ENCODE results near the gene ARPP21.

Gene ARPP21

DNA sequence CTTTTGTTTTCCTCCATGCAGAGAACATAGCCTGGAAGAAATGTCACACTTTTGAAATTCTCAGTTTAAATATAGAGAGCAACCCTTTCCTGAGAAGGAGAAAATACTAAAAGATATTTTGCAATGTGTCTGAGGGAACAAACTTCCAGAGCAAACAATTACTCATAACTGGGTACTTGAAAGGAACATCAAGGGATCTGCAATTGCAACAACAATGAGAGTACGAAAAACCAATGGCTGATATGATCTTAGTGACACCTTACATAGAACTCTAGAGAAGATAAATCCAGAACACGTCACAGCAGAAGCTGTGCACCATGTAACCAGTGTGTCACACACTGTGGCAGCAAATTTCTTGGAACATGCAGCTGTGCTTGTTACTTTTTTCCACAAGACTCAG is 14.6 kb upstream of the ARPP21 start:
- no peak overlapping the region for H3K27ac Mint-ChIP-seq
- TF ChIP-seq CTCF (IDR thresholded peaks at IDR 0.05) = no peak
- H3K4me1 Mint-ChIP-seq = no peaks in the 10 kb centered on the region
- peaks cover 3% of the 10 kb centered on the region for H3K27me3 Mint-ChIP-seq (ENCODE audit: low read depth, poor library complexity)
- H3K36me3 Mint-ChIP-seq (ENCODE audit: low read depth) = no peaks in the 10 kb centered on the region
- H3K9me3 Mint-ChIP-seq = no peaks in the 10 kb centered on the region
- no peak for DNase-seq
- no peak overlapping the region for H3K4me3 Mint-ChIP-seq

DNA sequence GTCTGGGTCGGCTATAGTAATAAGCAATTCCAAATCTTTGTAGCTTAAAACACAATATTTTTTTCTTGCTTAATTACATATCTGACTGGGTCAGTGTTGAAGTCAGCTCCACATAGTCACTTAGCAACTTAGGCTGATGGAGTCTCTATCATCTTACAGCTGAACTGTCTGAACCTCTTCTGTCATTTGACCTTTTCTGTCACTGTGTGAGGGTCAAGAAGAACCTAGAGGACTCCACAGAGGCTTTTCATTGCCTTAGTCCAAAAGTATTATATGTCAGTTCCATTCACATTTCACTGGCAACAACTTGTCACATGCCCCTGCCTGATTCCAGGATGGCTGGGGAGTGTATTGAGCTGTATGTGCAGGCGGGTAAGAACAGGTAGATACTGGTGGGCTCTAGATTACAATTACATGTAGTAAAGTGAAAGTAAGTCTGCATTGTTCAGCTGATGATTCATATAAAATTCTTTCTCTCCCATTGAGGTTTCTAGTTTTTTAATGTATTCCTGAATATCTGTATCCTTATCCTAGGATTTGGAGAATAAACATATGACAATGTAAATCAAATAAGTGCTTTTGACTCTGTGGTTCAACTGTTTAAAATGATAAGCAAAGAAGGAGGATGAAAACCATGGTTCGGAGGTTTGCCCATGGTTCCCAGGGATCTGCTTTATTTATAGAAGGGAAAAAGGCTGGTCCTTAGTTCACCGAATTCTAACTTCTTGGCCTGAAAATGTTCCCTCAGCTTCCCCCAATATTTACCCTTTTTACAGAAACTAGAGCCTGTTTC is 5.8 kb upstream of the ARPP21 start:
- Mint-ChIP-seq H3K27ac (no peak overlapping the region), H3K27me3 (ENCODE audit: low read depth, poor library complexity) (peaks cover 13% of the 10 kb centered on the region), H3K4me1 (peaks cover under 1% of the 10 kb centered on the region), H3K4me3 (no peak overlapping the region), H3K36me3 (ENCODE audit: low read depth) (no peaks in the 10 kb centered on the region), H3K9me3 (peaks cover 13% of the 10 kb centered on the region)
- DNase-seq = no peak
- no peak for TF ChIP-seq CTCF (IDR thresholded peaks at IDR 0.05)

GRCh38 chr3:35635407-35635806 is 3.9 kb upstream of the ARPP21 start:
- peaks cover 16% of the 10 kb centered on the region for H3K4me1 Mint-ChIP-seq
- DNase-seq = no peak
- TF ChIP-seq CTCF (IDR thresholded peaks at IDR 0.05) = no peak
- H3K4me3 Mint-ChIP-seq = no peak overlapping the region
- H3K27ac Mint-ChIP-seq = no peak overlapping the region
- H3K9me3 Mint-ChIP-seq = peaks cover 14% of the 10 kb centered on the region
- peaks cover 32% of the 10 kb centered on the region for H3K27me3 Mint-ChIP-seq (ENCODE audit: low read depth, poor library complexity)
- H3K36me3 Mint-ChIP-seq (ENCODE audit: low read depth) = no peaks in the 10 kb centered on the region

- Mint-ChIP-seq H3K27me3 (ENCODE audit: low read depth, poor library complexity) (peaks cover 39% of the 10 kb centered on the region), H3K4me1 (peaks cover 19% of the 10 kb centered on the region), H3K9me3 (peaks cover 12% of the 10 kb centered on the region), H3K36me3 (ENCODE audit: low read depth) (no peaks in the 10 kb centered on the region), H3K27ac (peak overlapping the region; percentile 55), H3K4me3 (no peak overlapping the region)
- DNase-seq = no peak
- no peak for TF ChIP-seq CTCF (IDR thresholded peaks at IDR 0.05)
These were observed 3.2 kb upstream of the ARPP21 start for GRCh38 chr3:35635926-35636683.

- Mint-ChIP-seq H3K27ac (no peak overlapping the region), H3K27me3 (ENCODE audit: low read depth, poor library complexity) (peaks cover 62% of the 10 kb centered on the region), H3K4me1 (peaks cover 19% of the 10 kb centered on the region), H3K4me3 (peak overlapping the region; percentile 80), H3K36me3 (ENCODE audit: low read depth) (no peaks in the 10 kb centered on the region), H3K9me3 (peaks cover 5% of the 10 kb centered on the region)
- no peak for TF ChIP-seq CTCF (IDR thresholded peaks at IDR 0.05)
- no peak for DNase-seq
These were observed 910 bp upstream of the ARPP21 start for GRCh38 chr3:35638251-35638979.

Measured in nephron progenitor cell (in vitro differentiated cells).